HTERT RPE-1 (cell line): ENCODE results near the gene MAP7D2.
"Not testable (repeated sequence)": the region's sequence is repeated elsewhere in the genome, so short reads cannot be mapped to it uniquely, and the experiment has no call there.

Experiments used
- in situ Hi-C: fragments of 300-500 bp; cut with MboI; formaldehyde crosslinking; loops from 4 replicates; pipeline ENCODE4 v1.14.3; 2020; ENCODE audit warnings: low sequenced_read_pairs

The MAP7D2 gene

DNA sequence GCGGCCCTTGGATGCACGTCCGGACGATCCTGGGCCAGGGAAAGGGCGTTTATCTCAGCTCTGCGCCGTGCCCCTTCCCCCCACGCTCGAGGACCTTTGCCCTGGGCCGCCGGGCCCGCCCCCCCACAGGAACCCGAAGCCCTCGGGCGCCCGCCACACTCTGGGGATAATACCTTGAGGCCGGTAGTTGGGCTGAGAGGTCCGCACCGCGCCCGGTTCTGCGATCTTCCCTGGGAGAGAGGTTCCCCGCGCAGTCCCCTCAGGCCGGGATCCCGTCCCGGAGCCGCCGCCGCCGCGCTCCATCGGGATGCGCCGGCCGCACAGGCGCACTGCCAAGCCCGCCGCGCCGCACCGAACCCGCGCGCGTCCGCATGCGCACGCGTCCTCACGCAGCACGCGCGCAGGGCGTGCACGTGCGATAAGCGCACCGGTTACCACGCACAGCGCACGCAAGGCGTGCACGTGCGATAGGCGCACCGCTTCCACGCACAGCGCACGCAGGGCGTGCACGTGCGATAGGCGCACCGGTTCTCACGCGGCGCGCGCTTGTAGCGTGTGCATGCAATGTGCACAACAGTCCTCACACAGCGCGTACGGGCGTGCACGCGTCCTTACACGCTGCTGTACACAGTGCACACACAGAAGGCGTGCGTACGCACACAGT, at the start of gene MAP7D2:
Gene MAP7D2, minus strand, starts transcription at position 331 of the 664 bp plus-strand sequence. Its CDS starts 28 bp downstream, at position 303.
- in situ Hi-C loops = no loop called here

DNA sequence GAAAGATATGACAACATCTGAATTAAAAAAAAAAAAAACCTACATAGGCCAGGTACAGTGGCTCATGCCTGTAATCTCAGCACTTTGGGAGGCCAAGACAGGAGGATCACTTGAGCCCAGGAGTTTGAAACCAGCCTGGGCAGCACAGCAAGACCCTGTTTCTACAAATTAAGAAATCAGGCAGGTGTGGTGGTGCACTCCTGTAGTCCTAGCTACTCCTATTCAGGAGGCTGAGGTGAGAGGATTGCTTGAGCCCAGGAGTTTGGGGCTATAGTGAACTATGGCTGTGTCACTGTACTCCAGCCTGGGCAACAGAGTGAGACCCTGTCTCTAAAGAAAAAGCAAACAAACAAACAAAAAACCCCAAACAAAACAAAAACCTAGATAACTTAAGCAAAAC, 45.8 kb upstream of the MAP7D2 start:
- in situ Hi-C loops = not testable (repeated sequence)

DNA sequence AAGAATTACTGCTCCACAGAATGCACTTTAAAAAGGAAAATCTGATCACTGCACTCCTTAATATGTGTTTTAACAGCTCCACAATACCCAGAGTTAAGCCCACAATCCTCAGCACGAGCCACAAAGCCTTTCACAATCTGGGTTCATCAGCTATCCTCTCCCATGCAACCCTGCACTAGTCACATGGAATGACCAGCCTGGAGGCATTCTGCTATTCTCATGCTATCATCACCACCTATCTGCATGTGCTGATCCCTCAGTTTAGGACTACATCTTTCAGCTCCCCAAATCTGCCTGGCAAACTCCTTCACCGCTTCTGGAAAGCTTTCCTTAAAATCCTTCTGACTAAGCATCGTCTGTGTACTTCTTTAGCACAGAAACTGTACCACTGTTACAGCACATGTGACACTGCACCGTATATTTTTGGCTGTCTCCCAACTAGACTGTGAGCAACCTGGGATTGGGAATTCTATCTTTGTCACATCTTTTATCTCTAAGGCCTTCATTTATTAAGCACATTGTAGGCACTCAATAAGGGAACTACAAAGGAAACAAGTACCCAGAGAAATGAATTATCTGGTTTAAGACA, 43.2 kb upstream of the MAP7D2 start:
- in situ Hi-C loops = no loop called here

DNA sequence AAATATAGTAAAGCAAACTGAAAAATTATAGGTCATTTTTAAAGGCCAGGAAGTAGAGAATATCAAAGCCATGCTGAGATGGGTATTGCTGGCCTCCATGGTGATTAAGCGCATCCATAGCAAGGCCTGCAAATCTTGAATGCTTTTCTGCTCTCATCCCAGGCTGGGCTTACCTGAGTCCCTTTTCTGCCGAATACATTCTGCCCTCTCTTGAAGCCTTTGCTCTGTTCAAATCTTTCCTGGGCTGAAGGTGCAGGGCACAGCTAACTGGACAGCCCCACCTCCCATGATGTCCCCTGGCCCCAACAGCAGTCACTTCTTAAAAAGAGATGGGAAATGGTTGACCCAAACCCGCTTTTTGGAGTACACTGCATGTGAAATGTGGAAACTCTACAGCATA, 35.0 kb upstream of the MAP7D2 start:
- in situ Hi-C loops = no loop called here

DNA sequence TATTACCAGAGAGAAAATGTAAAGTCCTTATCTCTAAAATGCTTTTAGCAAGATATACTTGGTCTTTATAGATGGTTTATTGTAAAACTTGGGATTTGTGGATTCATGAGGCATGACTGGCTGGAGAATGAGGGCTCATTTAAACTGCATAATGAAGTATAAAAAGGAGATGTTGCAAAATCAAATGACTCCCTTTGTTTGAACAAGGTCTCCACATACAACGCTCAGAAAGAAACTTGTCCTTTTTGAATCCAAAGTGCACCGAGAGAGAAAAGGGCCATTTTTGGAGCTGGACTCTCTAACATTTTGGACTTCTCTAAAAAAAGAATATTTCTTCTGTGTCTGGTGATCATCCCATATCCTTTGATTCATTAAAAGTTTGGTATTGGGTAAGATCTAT, 32.6 kb upstream of the MAP7D2 start:
- in situ Hi-C loops = no loop called here

DNA sequence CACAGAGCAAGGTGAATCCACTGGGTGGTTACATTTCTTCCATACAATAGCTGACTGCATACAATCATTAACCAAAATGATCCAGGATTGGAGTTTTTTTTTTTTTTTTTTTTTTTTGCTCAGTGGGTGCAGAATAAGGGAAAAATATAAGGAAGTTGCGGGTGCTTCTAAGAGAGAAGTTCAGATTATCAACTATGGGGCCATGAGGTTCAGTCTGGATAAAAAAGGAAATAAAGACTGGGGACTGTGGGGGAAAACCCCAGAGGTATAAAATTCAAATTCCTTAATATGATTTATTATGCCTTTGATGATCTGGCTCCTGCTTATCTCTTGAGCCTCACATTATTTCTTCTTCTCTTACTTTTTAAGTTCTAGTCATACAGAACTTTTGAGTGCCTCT, 30.9 kb upstream of the MAP7D2 start:
- in situ Hi-C loops = no loop called here

DNA sequence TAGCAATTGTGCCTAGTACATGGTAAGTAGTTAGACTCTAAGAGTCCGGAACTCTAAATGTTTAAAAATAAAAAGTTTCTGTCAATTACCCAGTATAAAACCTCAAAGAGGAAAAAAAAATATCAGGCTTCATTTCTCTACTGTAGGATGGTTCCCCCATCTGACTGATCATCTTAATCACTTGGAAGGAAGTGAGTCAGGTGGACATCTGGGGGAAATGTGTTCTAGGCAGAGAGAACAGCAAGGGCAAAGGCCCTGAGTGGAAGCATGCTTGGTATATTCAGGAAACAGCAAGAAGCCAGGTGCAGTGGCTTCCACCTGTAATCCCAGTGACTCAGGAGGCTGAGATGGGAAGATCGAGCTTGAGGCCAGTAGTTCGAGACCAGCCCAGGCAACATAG, 27.8 kb upstream of the MAP7D2 start:
- in situ Hi-C loops = no loop called here

DNA sequence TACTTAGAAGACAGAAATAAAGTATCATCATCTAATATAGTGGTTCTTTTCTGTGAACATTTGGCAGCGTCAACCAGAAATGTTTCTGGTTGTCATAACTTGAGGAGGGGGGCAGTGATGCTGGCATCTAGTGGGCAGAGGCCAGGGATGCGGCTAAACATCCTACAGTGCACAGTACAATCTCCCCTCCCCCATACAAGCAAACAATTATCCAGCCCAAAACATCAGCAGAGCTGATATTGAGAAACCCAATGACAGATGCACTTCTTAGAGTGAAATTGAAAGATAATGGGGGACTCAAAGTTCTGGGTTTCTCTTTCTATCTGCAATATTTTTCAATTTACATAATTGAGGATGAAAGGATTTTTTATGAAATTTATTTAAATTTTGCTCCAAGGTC, 26.9 kb upstream of the MAP7D2 start:
- in situ Hi-C loops = no loop called here

DNA sequence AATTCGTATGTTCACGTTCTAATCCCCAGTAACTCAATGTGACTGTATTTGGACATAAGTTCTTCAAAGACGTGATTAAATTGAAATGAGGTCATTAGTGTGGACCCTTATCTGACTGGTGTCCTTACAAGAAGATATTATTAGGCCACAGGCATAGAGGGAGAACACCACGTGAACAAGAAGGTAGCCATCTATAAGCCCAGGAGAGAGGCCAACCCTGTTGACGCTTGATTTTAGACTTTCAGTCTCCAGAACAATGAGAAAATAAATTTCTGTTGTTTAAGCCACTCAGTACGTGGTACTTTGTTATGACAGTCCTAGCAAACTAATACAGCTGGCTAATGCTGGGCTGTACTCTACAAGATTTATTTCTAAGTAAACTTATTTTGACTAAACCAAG, 26.4 kb upstream of the MAP7D2 start:
- in situ Hi-C loops = no loop called here

DNA sequence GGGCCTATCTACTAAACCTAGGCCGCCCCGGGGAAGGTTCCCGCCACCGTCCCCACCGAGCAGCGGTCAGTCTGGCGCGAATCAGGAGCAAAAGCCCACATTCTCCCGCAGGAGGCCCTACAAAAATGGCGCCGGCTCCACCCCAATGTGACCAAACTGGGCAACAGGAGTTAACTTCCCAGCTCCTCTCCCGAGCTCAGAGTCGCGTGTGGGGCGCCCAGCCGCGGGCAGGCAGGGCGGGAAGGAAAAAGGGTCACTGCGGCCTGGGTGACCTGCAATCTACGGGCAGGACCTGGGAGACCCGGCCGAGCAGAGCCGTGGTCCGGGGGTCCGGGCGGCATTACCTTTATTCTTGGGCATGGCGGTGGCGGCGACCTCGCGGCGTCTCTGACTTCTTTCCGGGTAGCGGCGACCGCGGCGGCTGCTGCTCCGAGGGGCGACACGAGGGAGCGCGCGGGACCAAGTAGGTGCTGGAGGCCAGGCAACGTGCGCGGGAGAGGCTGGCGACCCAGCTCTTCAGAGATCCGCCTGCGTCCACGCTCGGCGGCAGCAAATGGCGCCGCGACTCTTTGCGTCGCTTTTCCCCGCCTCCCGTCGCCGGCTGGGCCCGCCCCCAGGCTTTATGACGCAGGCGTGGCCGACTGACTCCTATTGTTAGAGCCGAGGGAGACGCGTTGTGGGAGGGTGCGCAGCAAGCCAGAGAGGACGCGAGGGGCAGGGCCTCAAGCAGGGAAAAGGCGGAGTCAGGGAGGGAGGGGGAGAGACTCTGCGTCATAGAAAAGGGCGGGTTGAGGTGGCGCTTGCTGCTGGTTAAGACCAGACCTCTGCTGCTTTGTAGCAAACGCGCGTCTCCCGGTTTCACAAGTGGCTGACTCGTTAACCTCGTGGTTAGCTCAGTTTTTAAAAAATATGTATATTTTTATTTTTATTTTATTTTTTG, 24.8 kb upstream of the MAP7D2 start, which contains the start of gene EIF1AX:
Gene EIF1AX, minus strand, starts transcription at position 558 of the 940 bp plus-strand sequence. Its CDS starts 198 bp downstream, at position 360.
- in situ Hi-C loops = no loop called here

DNA sequence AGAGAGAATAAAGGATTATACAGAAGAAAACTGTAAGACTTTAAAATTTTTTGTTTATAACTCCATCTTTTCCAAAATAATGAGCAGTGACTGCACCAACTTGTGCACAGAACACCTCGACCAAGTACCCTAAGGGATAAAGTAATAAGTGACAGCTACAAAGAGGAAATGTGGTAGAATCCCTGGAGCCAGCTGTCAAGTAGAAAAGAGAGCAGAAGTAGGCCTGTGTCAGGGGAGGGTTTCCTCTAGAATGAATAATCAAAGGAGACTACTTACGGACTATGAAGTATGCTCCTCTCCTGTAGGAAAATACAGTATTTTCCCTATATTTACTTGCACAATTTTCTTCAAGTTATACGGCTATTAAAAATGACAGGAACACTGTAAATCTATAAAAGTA, 23.7 kb upstream of the MAP7D2 start:
- in situ Hi-C loops = no loop called here

DNA sequence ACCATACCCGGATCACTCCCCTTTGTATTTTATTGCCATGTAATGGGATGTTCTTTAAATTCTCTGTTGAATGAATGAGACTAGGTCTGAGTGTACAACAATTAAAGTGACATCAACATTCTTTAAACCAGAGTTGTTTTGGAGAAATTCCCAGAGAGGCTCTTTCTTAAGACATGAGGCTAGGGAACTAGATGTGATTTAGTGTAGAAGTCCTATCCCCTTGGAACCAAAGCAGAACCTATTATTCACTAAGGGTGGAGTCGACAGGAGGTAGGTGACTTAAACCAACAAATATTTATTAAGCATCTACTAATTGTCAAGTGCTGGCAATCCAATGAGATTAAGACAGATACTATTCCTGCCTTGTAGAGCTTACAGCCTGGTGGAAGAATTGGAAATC, 23.3 kb upstream of the MAP7D2 start:
- in situ Hi-C loops = no loop called here

DNA sequence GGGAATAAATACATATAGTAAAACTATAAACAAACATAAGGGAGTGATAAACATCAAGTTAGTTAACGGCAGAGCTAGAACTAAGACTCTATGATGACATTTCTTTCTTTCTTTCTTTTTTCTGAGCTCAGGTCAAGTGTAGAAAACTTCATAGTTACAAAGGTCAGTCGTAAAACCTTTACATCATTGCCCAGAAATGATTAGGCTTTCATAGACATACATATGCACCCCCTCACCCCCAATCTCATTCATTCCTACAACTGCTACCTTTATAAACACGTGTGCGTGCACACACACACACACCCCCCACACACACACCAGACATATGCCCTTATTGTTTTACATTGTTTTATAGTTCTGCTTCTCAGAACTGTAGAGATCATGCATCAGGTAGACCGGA, 19.2 kb upstream of the MAP7D2 start:
- in situ Hi-C loops = no loop called here

DNA sequence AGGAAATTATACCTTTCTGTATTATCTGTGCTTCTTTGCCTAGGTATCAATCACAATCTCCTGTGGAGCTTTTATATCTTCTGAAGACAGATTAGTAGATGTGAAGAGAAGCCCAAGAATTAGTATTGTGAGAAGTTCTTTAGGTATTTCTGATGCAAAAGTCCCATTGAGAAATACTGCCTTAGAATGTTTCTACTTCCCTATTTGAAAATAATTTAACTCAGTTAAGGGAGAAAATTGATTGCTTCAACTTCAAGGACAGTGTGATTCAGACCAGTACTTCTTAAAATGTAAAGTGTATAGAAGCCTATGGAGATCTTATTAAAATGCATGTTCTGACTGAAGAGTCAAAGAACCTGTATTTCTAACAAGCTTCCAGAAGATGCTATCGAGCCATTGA, 16.0 kb upstream of the MAP7D2 start:
- in situ Hi-C loops = no loop called here

DNA sequence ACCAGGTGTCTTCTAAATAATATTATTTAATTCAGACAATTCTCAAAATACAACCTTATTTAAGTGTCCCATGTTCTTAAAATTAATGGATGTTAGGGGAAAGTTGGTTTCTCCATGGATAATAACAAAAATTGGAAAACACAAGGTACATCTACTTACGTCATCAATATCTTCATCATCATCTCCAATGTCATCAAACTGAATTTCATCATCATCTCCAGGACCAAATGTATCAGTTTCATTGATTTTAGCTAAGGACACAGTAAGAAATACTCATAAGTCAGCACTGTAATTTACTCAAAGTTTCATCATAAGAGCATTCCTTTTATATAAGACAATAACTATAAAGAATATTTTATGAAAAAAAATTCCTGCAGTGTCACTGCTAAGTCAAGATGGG, 13.7 kb upstream of the MAP7D2 start:
- in situ Hi-C loops = no loop called here

DNA sequence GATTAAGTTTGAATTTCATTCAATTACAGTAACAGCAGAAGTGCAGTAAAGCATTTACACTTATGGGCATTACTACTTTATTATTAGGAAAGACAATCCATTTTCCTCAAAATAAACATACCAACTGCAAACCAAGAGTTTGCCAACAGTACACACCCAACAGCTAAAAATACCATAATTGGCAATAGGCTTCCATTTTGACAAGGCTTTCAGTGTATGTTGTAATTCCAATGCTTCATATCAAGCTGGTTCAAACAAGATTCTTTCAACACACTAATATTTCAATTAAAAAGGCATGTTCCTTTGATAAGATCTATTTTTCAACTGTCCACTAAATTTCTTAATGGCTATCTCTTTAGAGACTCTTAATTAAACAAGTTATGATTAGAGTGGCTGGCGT, 12.8 kb upstream of the MAP7D2 start:
- in situ Hi-C loops = no loop called here

DNA sequence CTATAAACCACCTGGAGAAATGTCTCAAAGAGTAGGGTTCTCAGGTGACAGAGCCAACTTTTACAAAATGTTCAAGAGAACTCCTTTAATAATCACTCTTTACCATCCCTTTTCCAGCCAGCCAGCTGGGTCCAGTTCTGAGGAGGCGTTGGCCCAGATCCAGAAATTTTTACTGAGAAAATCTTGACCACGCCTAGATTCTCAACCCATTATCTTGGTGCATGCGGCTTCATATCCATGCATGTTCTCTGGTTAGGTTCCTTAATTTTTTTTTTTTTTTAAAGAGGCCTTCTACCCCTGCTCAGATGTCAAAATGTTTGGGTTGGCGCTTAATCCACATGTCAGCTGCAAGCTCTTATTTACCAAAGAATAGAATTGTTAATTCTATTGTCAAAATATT, 12.0 kb upstream of the MAP7D2 start:
- in situ Hi-C loops = no loop called here

DNA sequence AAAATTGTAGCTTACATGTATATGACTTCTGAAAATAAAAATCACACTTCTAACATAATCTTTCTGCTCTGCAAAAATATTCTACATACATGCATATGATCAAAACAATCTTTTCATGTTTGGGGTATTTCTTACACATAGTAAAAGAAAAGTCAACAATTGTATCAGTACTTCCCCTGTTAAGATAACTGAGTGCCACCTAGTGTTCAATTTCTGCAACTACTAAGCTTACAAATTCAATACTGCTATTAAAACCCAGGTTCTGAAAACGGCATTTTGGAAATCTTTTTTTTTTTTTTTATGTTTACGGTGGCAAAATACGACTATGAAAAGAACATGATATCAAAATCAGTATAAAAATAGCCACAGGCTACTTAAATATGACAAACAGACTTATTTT, 10.7 kb upstream of the MAP7D2 start:
- in situ Hi-C loops = not testable (repeated sequence)

DNA sequence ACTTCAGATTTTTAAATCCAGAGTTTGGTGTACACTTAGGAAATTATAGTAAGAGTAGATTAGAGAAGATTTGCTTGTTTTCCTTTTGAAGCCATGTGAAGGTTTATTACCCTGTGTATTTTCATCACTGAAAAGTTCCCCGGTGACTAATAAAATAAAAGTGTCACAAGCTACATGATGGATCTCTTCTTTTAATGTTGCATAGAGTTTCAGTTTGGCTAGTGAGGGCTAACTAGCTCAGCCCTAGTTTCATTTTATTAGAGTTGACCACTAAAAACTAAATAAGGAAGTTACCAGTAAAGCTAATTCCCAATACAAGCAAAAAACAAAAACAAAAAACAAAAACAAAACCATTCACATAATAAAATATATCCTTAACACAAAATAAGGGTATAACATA, 10.1 kb upstream of the MAP7D2 start:
- in situ Hi-C loops = not testable (repeated sequence)

DNA sequence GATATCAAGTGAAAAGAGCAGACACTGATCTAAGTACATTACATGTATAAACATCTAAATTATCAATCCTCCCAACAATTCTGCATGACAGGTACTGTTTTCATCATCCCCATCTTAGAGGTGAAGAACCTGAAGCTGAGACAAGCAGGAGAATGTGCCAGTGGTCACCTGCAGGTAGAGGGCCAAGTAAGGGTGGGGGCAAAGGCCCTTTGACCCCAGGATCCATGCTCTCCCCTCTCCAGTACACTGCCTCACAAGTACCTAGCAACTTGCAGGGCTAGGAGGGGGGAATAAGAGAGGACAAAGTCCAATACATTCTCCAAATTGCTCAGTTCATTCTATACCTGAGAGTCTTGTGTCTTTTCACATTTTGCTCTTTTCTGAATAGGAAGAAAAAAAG, 8.3 kb upstream of the MAP7D2 start:
- in situ Hi-C loops = no loop called here

DNA sequence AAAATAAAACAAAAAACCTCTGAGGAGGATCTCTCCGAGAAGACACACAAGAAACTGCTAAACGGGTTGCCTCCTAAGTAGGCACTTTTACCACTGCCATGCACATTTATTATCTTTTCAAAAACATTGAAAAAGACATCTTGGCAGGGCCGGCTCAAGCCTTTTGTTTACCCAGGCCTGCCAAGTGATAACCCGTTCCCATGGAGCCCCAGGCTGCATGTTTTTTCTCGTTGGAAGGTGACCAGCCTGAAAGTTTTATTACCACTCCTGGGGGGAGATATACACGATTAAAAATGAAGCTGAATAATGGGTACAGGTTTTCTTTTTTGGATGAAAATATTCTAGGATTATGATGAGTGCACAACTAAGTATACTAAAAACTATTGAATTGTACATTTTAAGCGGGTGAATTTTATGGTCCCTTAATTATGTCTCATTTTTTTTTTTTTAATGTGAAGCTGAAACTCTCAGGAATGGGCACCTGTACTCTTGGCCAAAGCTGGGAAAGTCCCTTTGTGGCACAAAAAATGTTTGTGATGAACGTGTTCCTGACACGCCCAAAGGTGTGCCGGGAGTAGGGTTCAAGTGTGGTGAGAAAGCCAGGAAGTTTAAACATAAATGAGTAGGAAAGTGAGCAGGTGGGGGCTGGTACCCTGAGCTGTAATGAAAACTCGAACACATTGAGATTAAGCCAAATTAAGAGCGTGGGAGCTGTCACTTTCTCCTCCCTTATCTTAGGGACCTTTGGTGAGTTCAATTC, 1.5 kb upstream of the MAP7D2 start:
- in situ Hi-C loops = no loop called here
